ENCODE results near the gene FAM131A.

DNA sequence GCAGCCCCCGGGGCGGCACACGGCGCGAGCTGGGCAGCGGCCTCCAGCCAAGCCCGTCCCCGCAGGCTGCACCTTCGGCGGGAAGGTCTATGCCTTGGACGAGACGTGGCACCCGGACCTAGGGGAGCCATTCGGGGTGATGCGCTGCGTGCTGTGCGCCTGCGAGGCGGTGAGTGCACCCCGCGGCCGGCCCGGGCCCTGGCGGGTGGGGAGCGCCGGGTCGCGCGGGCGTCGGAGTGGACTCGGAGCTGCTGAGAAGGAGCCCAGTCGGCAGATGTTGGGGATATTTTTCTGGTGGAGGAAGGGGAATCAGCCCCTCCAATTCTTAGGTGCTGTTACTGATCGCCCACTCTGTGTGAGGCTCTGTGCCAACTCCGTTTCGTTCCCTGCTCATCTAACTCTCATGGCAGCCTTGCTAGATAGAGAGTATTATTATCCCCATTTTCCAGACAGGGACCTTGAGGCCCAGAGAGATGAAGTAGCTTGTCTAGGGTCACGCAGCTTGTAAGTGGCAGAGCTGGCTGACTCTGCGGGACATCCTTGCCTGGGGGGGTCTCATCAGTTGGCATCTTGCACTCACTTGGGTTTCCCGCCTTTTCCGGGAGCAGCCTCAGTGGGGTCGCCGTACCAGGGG is 43.3 kb downstream of the FAM131A start:
- TF ChIP-seq, protein P1, sequence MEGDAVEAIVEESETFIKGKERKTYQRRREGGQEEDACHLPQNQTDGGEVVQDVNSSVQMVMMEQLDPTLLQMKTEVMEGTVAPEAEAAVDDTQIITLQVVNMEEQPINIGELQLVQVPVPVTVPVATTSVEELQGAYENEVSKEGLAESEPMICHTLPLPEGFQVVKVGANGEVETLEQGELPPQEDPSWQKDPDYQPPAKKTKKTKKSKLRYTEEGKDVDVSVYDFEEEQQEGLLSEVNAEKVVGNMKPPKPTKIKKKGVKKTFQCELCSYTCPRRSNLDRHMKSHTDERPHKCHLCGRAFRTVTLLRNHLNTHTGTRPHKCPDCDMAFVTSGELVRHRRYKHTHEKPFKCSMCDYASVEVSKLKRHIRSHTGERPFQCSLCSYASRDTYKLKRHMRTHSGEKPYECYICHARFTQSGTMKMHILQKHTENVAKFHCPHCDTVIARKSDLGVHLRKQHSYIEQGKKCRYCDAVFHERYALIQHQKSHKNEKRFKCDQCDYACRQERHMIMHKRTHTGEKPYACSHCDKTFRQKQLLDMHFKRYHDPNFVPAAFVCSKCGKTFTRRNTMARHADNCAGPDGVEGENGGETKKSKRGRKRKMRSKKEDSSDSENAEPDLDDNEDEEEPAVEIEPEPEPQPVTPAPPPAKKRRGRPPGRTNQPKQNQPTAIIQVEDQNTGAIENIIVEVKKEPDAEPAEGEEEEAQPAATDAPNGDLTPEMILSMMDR (tag by site-specific recombination; IDR thresholded peaks at IDR 0.05), result no peak
- TF ChIP-seq SALL2 (tag by site-specific recombination; IDR thresholded peaks at IDR 0.05; ENCODE audit: borderline replicate concordance) (no peak), ZNF114 (tag by site-specific recombination; IDR thresholded peaks at IDR 0.05) (no peak)
